ENCODE data around the gene UIMC1. TPM values are rescaled to one million over a fixed set of nuclear protein-coding genes. Genes with fewer than 3 reads are reported as not detected.
A peak's percentile ranks its signal among the peaks of the same experiment; 100 is the strongest.

The UIMC1 gene
- total RNA-seq, 2 donors from 2014 or later: 38.7 to 41.4 TPM

DNA sequence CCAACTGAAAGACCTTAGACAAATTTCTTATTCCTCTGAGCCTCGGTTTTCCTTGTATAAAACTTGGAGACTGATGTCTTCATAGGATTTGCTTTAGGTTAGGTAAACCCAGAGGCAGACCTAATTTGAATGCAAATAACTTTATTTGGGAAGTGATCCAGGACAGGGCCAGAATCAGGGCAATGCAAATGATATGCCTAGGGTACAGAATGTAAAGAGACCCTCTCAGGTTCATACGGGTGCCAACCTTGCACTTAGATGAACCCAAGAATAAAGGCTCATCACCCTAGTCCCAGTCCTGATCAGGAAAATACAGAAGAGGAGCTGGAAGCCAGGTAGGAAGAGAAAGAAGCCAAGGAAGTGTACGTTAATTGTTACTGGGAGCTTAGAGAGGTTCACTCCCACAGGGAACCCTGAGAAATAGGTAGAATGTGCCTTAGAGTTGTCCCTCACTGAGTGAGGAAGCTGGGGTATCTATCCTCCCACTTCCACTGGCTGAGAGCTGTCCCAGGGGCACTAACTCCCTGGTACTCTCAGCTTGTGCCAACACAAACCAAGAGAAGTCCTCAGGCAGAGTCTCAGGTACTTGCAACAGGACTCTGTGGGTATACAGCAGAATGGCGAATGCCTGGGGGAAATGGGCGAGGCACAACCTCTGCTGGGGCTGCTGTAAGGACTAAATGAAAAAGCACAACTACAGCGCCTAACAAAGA is 104.3 kb downstream of the UIMC1 start:
- ATAC-seq: peak in 1 of 2 donors; percentile 4
- H3K36me3 Mint-ChIP-seq: peaks cover 11 to 20% of the 10 kb centered on the region in 2 donors
- peak overlapping the region; percentile 53 to 67 for H3K27ac Mint-ChIP-seq

GRCh38 chr5:176901260-176902101 is 105.1 kb downstream of the UIMC1 start:
- H3K27ac Mint-ChIP-seq: peak overlapping the region; percentile 53 to 67
- no peaks in the 10 kb centered on the region for H3K9me3 Mint-ChIP-seq
- peaks cover 11 to 20% of the 10 kb centered on the region in 2 donors for H3K36me3 Mint-ChIP-seq
- DNase-seq (ENCODE audit: low spot score in 2 of 2) (peak in 1 of 2 donors; percentile 27), ATAC-seq (peak; percentile 89 to 92)

More for the DNA sequence above, 104.3 kb downstream of the UIMC1 start:
- no peak for DNase-seq (ENCODE audit: low spot score in 2 of 2)
- no peaks in the 10 kb centered on the region for H3K9me3 Mint-ChIP-seq

- Mint-ChIP-seq H3K27ac (peak overlapping the region in 1 of 2 donors; percentile 67), H3K9me3 (no peaks in the 10 kb centered on the region)
- no peak for DNase-seq (ENCODE audit: low spot score in 2 of 2)
These were observed 105.8 kb downstream of the UIMC1 start for GRCh38 chr5:176900780-176901204.

GRCh38 chr5:176899946-176900779 is 106.4 kb downstream of the UIMC1 start:
- H3K27ac Mint-ChIP-seq: peak overlapping the region; percentile 3 to 55
- no peak for ATAC-seq
- H3K9me3 Mint-ChIP-seq: no peaks in the 10 kb centered on the region
- peaks cover 11 to 12% of the 10 kb centered on the region in 2 donors for H3K36me3 Mint-ChIP-seq
- no peak for DNase-seq (ENCODE audit: low spot score in 2 of 2)

More at GRCh38 chr5:176900780-176901204, 105.8 kb downstream of the UIMC1 start:
- ATAC-seq: no peak
- peaks cover 11 to 18% of the 10 kb centered on the region in 2 donors for H3K36me3 Mint-ChIP-seq

DNA sequence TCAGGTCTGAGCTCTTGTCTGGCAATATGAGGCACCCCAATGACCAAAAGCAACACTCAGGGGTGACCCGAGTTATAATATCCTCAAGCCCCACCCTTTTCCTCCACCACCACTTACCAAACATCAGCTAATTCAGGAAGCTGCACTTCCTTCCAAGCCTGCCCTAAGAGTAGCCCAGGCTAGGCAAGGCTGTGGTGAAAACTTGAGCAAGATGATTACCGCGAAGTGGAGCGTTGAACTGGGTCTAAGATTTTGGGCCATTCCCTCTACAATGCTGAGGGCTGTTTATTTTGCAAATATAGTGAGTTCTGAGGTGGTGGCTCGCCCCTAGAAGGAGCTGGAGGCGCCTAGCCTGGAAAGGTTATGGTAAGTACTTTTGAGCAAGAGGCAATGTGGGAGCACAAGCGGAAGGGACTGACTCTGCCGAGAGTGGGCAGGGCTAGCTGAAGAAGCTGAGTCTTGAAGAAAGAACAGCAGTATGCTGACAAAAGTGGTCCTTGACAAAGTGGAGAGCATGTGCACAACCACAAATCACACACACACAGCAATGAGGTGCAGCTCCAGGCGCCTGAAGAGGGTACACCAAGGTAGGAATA is 107.2 kb downstream of the UIMC1 start, which contains the start of gene HK3:
TSS of gene HK3 (minus strand) at position 51 of the 596 bp plus-strand sequence. CDS start 3,187 bp downstream, outside the sequence.
- ATAC-seq: no peak
- peak within 1 kb of the TSS; percentile 3 to 55 for H3K27ac Mint-ChIP-seq

GRCh38 chr5:176897263-176897662 is 109.3 kb downstream of the UIMC1 start:
- peak overlapping the region in 1 of 2 donors; percentile 3 for H3K27ac Mint-ChIP-seq
- ATAC-seq: no peak

More for the DNA sequence above, 107.2 kb downstream of the UIMC1 start, which contains the start of gene HK3:
- Mint-ChIP-seq H3K9me3 (no peaks in the 10 kb centered on the region), H3K36me3 (peaks cover 9 to 11% of the 10 kb centered on the region in 2 donors)
- no peak for DNase-seq (ENCODE audit: low spot score in 2 of 2)

DNA sequence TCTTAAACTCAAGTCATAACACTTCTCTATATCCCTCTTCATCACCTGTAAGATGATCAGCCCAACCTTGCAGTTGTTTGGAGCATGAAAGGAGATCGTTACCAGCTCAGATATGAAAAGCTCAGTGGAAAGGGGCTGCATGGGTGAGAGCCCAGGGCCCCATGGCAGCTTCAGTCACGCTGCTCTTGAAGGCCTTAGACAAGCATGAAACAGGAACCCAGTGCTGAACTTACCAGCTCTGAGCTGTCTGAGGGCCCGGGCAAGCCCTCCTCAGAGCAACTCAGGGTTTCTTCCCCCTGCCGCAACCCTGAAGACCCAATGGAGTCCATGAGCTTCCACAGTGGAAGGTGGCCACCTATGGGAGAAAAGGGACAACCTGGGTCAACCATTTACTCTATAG is 110.7 kb downstream of the UIMC1 start:
- ATAC-seq (no peak), DNase-seq (ENCODE audit: low spot score in 2 of 2) (no peak)
- Mint-ChIP-seq H3K27ac (no peak overlapping the region), H3K36me3 (peaks cover 0 to under 1% of the 10 kb centered on the region in 2 donors), H3K9me3 (no peaks in the 10 kb centered on the region)

More at GRCh38 chr5:176897263-176897662, 109.3 kb downstream of the UIMC1 start:
- DNase-seq (ENCODE audit: low spot score in 2 of 2): no peak
- Mint-ChIP-seq H3K9me3 (no peaks in the 10 kb centered on the region), H3K36me3 (peaks cover 4 to 11% of the 10 kb centered on the region in 2 donors)

- DNase-seq (ENCODE audit: low spot score in 2 of 2): no peak
- H3K9me3 Mint-ChIP-seq: no peaks in the 10 kb centered on the region
- H3K36me3 Mint-ChIP-seq: no peaks in the 10 kb centered on the region
- no peak for ATAC-seq
- peak overlapping the region in 1 of 2 donors; percentile 48 for H3K27ac Mint-ChIP-seq
These were observed 112.3 kb downstream of the UIMC1 start for GRCh38 chr5:176894298-176894697.

- H3K36me3 Mint-ChIP-seq: no peaks in the 10 kb centered on the region
- DNase-seq (ENCODE audit: low spot score in 2 of 2) (no peak), ATAC-seq (no peak)
- no peaks in the 10 kb centered on the region for H3K9me3 Mint-ChIP-seq
- no peak overlapping the region for H3K27ac Mint-ChIP-seq
These were observed 113.9 kb downstream of the UIMC1 start for GRCh38 chr5:176892663-176893062.

DNA sequence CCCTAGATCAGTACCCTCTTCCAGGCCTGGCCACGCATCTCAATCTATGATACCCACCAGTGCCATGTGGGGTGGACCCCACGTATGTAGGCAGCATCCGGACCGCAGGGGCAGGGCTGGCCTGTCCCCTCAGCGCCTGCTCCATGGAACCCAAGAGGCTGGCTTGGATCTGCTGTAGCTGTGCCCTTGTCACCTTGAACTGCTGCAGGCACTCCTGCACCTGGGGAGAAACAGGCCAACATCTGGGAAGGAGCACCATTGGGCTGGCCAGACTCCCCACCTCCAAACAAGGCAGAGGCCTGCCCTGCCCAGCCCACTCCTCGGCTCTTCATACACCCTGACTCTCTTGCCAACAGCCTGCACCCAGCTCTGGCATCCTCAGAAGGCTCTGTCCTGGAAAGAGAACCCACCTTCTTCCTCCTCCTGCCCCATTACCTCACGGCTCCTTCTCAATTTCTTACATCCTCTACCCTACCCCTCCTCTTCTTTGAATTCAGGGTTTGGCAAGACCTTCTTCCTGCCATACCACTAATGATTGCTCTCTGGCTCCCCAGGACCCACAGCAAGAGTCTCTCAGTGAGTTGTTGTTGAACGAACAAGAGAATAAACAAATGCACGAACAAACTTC is 115.1 kb downstream of the UIMC1 start:
- H3K36me3 Mint-ChIP-seq: no peaks in the 10 kb centered on the region
- peak overlapping the region in 1 of 2 donors; percentile 75 for H3K27ac Mint-ChIP-seq
- H3K9me3 Mint-ChIP-seq: no peaks in the 10 kb centered on the region
- no peak for DNase-seq (ENCODE audit: low spot score in 2 of 2)
- ATAC-seq: no peak

DNA sequence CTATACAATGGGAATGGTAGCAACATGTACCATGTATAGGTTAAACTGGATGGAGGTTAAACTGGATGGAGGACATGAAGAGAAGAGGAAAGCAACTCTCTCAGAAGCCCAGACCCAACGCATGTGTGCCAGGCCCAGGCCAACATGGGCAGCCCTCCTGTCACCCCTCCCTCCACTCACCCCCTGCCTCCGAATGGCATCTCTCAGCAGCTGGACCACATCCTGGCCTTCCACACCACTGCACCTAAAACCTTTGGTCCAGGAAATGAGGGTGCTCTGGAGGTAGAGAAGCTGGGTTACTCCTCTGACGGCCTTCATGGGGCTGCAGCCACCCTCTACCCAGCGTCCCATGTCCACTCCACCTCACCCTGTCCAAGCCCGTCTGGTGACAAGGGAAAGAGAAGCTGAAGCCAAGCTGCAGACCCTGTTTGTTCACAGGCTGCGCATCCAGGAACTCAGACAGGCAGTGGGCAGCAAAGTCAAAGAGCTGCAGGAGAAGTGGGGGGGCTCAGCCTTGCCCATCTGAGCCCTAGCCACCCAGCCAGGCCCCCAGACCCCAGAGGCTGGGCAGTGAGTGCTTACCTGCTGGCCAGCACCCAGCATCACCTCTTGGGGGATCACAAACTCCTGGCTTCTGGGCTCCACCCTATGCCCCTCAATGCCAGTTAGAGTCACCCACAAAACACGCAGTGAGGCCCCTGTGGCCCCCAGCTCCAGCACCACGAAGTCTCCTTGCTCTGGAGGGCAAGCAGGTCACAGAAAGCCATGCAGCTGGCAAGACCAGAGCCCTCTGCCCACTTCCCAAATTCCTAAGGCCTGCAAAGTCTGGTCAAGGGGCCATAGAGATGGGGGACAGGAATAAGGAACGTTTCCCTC is 115.9 kb downstream of the UIMC1 start:
- Mint-ChIP-seq H3K36me3 (no peaks in the 10 kb centered on the region), H3K9me3 (no peaks in the 10 kb centered on the region), H3K27ac (no peak overlapping the region)
- DNase-seq (ENCODE audit: low spot score in 2 of 2) (peak in 1 of 2 donors; percentile 47), ATAC-seq (no peak)

- peak in 1 of 2 donors; percentile 43 for DNase-seq (ENCODE audit: low spot score in 2 of 2)
- ATAC-seq: no peak
- no peaks in the 10 kb centered on the region for H3K36me3 Mint-ChIP-seq
- no peaks in the 10 kb centered on the region for H3K9me3 Mint-ChIP-seq
- H3K27ac Mint-ChIP-seq: peak overlapping the region in 1 of 2 donors; percentile 61
These were observed 117.0 kb downstream of the UIMC1 start for GRCh38 chr5:176889321-176890280.

GRCh38 chr5:176888865-176889165 is 117.8 kb downstream of the UIMC1 start:
- DNase-seq (ENCODE audit: low spot score in 2 of 2) (peak in 1 of 2 donors; percentile 25), ATAC-seq (no peak)
- H3K9me3 Mint-ChIP-seq: no peaks in the 10 kb centered on the region
- H3K27ac Mint-ChIP-seq: no peak overlapping the region
- H3K36me3 Mint-ChIP-seq: no peaks in the 10 kb centered on the region

Measured in activated naive CD4-positive, alpha-beta T cell treated with anti-CD3 and anti-CD28 coated beads, Interleukin-2, amount 50 U/mL, for 72 hours (primary cell).